HG02884 (cell line): ENCODE results near the gene DYNC1I1.

Experiments
- ATAC-seq: cut with Tn5 transposase; IDR thresholded peaks from one replicate; pipeline ENCODE4 v1.9.1; 2021; ENCODE audit warnings: mild to moderate bottlenecking, moderate library complexity; ENCODE audit not compliant: unreplicated experiment

Gene DYNC1I1

DNA sequence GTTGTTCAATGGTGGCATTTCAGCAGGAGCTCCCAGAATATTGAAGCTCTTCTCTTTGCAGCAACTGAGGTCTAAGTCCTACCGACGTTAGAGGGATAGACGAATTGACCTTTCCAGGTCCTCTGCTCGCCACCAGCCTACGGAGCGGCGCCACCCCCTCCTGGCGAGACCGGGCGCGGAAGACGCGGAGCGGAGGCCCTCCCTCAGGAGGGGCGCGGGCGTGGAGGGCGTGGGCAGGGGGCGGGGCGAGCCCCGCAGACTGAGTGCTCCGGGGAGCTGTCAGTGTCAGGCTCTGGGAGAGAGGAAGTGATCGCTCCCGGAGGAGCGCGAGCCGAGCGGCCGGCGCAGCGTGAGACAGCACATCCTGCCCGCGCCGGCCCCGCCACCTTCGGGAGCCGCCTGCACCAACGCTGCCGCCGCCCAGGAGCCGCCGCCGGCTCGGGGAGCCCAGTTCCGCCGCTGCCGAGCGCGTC is at the start of gene DYNC1I1:
TSS of gene DYNC1I1 (plus strand) at position 257 of the 473 bp plus-strand sequence. CDS start 32,176 bp downstream, outside the sequence.
- peak; percentile 94 for ATAC-seq

DNA sequence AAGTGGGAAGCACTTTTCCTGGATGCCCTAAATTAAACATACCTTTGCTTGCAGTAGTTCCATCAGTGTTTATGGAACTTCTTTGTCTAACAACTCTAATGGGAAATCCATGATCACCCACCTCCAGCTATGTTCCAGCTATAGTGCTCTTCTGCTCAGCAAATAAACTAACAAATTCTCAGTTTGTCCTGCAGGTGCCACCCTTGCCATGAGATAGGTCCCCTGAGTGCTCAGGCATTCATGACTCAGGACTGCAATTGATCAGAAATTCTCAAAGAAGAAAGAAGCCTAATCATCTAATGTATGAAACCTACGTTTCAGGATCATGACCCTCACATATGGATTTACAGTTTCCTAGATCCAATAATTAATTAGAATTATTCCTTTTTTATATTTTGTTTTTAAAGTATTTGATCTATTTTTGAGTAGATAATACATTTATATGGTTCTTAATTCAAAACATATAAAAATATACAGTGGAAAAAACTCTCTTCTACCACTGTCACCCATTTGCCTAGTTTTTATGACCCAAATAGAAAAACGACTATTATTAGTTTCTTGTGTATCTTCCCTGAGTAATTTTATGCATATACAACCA is 48.7 kb upstream of the DYNC1I1 start:
- ATAC-seq, result no peak

DNA sequence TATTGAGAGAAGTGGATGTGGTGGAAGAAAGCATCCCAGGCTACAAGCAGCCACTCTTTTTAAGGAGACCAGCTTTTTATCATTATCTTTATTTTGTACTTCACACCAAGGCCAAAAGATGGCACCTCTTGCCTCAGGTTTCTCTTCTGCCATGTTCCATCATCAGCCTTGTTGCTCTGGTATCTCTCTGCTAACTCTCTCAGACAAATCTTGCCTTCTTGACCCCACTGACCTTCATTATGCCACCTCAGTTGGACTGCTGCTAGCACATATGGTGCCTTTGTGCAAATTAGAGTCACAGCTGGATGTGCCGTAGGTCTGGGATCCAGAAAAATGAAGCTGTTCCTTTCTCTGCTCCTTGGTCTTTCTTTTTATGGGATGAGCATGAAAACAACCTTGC is 47.1 kb upstream of the DYNC1I1 start:
- no peak for ATAC-seq

DNA sequence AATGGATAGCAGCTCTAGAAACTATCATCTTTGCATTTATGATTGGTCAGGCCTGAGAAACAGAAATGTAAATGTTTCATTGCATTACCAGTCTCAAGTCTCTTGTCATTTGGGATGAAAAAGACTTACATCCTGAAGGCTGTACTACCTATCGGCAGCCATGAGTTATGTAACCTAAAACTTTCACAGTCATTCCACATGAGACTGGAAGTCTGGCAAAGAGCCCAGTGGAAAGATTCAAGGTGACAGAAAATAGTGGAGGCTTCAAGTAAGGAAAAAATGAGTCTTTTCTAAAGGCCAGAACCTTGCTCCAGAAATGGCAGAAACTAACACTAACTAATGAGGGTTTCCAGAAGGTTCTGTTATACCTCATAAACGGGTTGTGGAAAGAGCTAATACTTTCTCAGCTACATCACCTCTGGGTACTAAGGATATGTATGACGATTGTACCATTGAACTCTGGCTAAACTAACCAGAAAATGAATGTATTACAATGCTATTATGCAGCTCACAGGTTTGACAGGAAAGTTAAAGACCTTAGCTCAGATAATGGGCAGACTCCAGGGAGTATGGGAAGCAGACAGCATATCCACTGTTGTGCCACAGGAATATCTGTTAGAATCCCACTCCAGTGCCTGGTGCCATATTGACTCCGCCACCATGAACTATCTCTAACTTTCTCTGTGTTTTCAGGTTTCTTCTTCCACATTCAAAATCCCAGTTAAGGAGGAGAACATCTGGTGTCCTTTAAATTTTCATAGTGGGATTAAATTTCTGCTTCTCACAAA is 41.7 kb upstream of the DYNC1I1 start:
- no peak for ATAC-seq

DNA sequence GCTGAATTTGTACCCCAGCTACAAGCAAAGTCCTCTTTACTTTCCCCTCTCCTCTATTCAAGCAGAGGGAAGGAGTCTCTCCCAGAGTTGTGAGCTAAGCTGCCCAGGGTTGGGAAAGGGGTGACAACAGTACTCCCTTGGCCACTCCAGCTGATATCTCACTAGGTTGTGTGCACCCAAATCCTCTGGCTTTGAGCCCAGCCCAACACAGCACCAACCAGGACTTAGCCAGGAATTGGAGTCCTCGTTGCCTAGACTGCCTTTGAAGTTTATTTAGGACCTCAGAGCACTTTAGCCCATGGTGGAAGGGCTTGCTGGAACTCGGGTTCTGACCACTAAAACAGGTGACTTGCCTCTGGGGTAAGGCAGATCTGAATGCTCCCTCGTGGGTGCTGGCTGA is 35.7 kb upstream of the DYNC1I1 start:
- no peak for ATAC-seq

DNA sequence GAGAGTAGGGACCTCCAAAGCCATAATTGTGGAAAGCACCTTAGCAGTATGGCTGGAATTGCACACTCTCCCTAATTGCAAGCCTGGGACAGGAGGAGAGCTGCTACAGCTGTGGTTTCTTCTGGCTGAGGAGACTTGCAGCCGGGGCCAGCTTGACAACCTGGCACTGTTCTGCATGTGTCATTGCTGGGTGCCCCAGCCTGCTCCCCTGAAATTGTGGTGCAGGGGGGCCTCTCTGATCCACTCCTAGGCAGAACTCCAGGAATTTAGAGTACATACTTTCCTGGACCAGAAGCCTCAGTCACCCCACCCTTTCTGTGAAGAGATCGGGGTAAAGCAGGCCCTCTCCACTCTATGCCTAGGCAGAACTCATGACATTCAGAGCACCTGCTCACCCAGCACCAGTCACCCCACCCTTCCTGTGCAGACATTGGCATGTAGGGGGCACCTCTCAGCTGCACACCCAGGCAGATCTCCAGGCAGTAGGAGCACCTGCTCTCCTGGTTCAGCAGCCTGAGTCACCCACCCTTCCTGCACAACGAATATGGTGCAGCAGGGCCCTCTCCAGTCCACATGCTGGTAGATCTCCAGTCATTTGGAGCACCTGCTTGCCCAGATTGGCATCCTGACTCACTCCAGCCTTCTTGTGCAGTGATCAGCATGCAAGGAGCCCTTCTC is 34.4 kb upstream of the DYNC1I1 start:
- no peak for ATAC-seq

DNA sequence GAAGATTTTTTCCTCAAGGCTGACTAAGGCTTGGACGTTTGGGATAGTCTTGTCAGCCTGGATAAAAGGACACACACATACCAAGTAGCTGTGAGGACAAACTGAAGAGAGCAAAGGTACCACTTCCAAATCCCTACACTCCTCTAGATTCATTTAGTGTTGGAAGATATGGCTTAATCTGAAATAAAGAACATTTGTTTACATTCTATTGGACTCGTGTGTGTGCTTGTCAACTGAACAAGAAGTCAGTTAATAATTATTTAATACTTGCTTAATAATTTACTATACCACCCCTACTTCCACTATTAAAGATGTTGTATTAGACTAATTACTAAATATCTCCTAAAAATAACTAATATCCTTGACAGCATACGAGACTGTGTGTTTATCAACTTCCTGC is 23.3 kb upstream of the DYNC1I1 start:
- ATAC-seq, result no peak

DNA sequence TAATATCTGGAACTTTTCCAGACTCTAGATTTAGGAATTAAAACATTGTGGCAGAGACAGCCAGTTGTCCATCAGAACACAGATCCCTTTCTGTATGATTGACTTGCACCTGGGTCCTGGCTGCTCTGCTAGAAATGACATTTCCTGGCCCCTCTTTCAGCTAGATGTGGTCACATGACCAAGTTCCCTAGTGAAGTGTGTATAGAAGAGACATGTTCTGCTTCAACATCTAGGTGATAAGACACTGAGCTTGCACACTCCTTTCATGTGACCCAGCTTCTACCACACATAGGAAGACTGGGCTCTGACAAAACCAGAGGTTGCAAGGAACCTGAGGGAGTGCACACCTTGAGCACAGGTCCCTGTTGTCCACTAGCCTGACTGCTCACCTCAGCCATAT is 22.8 kb upstream of the DYNC1I1 start:
- ATAC-seq, result no peak

DNA sequence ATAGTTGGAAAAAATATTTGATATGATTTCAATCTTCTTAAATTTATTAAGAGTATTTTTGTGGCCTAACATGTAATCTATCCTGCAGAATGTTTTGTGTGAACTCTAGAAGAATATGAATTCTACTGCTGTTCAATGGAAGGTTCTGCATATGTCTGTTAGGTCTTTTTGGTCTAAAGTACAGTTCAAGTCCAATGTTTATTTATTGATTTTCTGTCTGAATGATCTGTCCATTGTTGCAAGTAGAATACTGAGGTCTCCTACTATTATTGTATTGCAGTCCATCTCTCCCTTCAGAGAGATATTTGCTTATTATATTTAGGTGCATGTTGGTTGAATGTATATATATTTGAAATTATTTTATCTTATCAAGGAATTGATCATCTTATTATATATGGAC is 18.9 kb upstream of the DYNC1I1 start:
- no peak for ATAC-seq

DNA sequence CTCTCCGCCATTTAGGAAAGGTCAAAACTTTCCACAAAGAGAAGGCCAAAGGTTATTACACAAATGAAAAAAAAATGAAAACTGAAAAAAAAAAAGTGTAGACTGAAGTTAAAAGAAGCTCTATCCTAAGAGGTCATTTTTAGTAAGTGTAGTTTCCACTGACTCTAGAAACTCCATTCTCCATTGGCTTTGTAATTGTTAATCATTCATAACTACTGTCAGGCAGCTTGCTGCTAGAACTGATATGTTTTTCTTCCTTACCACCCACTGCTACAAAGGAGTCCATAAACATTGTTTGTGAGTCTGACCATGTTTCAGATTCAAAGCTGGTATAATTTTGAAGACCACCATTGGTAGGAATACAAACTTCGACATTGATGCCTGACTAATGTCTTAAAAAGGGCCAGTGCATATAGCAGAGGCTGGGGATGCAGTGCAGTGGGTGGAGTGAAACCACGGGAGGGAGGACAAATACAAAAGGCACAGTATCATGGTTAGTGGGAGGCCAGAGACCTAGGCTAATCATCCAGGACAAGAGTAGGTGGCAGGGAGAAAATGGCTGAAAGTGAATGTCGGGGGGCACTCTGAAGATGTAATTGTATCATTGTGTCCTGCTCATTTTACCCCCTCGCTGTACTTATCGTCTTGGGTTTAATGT is 16.9 kb upstream of the DYNC1I1 start:
- ATAC-seq, result no peak

DNA sequence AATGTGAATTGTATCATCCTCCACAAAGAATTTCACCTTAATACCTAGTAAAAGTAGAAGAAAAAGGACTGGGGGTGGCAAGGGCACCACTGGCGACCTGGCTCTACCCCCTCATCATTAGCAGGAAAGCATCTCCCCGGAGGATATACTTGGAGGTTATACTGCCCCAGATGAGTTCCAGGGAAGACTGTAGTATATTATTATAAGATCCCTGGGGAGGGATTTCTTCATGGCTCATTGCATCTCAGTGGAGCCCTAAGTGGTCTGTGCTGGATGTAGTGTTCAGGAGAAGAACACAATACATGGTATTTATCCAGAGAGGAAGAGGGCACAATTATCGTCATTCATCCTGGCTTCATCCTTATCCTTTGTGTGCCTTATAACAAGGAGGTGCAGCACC is 14.2 kb upstream of the DYNC1I1 start:
- ATAC-seq, result no peak

DNA sequence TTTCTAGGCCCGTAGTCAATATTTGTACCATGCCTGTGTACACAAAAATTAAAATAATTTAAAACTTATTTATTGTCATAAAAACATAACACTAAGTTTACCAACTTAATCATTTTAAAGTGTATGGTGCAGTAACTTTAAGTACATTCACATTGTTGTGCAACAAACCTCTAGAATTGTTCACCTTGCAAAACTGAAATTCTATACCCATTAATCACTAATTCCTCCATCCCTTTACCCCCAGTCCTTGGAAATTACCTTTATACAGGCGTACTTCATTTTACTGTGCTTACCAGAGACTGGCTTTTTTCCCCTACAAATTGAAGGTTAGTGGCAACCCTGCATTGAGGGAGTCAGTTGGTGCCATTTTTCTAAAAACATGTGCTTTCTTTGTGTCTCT is 6.3 kb upstream of the DYNC1I1 start:
- no peak for ATAC-seq

DNA sequence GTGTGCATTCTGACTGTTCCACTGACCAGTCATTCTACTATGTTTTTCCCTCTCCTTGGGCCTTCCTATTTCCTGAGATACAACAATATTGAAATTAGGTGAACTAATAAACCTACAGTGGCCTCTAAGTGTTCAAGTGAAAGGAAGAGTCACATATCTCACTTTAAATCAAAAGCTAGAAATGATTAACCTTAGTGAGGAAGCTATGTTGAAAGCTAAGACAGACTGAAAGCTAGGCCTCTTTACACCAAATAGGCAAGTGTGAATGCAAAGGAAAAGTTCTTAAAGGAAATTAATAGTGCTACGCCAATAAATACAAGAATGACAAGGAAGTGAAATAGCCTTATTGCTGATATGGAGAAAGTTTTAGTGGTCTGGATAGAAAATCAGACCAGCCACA is 5.7 kb upstream of the DYNC1I1 start:
- ATAC-seq, result no peak

DNA sequence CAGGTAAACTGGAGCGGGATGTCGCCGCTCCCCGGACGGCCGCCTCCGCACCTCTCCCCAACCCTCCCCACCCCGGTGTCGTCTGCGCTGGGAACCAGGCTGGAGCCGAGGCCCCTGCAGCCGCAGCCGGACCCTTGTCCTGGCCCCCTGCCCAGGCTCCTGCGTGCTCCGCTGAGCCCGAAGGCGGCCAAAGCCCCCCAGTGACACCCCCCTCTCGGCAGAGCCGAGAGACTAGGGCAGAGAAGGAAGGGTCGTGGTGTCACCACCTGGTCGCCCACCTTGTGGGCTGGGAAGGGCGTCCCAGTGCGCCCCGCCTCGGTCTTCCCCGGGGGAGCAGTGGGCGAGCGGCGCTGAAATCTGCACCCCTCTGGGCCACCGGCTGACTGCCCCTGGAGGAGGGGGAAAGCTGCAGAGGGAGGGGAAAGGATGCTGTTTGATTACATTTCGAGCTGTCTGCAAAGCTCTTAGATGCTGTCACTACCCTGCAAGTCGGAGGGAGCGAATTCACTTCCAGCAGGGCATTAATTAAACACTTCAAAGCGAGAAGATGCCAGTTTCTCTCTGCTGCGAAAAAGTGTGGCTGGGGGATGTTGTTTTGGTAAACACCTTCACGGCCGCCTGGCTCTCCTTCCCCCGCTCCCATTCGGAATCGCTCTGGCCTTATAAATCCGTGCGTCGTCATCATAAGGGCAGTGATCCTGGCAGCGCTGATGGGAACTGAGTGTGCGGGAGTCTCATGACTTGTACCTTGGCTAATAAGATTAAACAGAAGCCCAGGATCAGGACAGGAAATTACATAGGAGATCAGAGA is 622 bp downstream of the DYNC1I1 start:
- ATAC-seq, result no peak

DNA sequence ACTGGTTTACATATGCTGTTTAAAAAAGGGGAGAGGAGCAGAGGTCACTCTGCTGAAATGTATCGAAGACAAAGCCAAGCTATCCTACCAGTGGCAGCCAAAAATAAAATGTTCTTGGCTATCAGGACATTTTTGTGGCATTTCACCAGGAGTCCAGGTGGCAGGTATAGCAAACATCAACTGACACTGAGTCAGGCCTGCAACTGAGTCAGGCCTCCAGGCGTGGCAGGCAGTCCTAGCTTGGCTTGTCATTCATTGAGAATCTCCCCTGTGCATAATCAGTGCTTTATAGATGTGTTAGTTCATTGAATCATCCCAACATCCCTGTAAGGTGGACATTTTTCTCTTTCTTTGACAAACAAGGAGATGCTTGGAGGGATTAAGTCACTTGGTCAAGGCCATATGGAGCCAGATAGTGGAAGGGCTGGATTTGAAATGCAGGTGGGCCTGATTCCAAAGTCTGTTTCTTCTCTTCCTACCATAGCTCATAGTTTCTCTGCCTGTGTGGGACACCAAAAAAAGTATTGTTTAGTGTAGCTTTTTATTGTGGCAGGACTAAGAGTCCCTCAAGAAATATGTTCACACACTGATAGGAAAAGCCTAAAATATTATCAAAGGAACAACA is 4.3 kb downstream of the DYNC1I1 start:
- no peak for ATAC-seq

DNA sequence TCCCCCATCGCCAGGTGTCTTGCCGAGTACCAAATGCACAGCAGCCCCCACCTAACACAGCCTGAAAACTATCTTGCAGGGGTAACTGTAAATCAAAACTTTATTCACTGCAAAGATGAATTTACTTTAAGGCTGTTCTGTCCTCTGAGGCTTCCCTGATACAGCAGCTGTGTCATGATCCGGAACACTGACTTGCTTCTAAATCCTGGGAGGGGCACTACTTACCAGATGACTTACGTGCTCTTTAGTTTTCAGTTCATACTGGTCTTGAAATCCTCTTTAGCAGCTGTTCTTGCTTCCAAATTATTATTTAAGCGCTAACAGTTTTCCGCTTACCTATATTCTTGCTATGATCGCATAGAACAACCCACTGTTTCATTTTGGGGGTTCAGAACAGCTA is 4.9 kb downstream of the DYNC1I1 start:
- no peak for ATAC-seq

DNA sequence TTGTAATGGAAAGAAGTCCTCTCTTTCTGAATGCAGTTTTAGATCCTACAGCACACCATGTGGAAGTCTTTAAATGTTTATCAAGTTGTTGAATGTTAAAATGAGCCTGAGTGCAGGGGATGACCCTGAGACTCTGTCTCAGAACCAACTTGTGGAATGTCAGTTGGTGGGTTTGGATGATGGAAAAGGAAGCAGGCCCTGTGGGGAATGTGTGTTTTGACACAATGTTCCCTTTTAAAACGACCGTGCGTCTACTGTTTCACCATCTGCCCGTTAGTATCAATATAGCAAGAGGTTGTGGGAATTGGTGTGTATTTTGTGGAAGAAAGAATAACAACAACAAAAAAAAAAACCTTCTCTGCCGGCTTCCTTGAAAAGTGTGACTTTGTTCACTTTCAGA is 8.3 kb downstream of the DYNC1I1 start:
- no peak for ATAC-seq

DNA sequence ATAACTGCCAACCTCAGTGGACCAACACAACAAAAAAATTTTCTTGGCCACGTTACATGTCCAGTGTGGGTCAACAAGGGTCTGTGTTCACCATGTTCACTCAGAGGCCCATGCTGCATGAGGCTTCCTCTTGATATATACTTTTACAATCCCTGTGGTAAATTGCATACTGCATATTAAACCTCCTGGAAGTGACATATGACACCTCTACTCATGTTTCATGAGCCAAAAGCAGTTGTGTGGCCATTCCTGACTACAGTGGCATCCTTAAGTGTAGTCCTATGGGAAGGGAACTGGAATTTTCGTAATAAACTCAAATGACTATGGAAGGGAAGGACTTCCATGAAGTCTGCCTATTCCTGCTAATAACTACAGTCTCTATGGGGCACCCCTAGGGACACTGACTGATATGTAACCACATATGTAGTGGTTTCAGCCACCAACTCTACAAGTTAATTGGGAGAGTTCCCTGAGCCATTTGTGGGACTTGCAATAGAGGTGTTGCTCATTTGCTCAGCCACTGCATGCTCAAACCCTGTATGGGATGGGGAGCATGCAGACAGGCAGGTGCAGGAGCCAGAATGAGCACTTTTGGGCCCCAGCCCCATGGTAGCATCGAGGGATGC is 9.7 kb downstream of the DYNC1I1 start:
- ATAC-seq, result no peak

DNA sequence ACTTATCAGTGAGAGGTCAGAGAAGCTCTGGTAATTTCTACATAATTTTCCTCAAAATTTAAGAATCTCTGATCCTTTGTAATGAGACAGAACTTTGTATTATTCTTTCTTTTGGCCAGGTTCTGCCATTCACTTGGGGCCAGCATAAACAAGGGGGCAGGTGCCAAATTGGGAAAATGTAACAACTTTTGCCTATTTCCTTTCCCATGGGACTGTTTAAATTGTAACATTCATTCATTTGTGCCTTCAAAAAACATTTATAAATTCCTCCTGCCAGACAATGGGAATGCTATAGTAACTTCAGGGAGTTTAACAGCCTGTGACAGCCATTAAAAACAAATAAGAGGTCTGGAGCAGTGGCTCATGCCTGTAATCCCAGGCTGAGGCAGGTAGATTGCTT is 12.4 kb downstream of the DYNC1I1 start:
- ATAC-seq, result no peak

DNA sequence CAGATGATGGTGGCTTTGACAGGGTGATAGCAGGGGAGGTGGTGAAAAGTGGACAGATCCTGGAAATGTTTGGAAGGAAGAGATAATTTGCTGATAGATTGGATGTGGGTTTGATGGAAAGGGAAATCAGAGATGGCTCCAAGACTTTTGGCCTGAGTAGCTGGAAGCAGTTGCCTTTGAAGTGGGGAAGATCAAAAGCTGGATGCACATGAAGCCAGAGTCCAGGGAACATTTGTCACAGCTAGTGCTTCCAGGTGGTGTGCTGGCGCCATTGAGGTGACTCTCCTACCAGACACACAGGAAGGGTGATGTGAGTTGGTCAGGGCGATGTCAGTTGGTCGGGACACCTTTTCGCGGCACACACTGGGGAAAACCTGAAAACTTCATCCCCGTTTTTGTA is 15.9 kb downstream of the DYNC1I1 start:
- ATAC-seq, result no peak
